Loucy (cell line): ENCODE measurements around the gene C1orf232.

ENCODE experiments used
- H2AFZ ChIP-seq: fragments of 200-600 bp; sonication (generic); 2 replicates; pipeline ENCODE4 v1.6.0; 2016; ENCODE audit warnings: antibody characterized with exemption, mild to moderate bottlenecking, low read length, moderate library complexity
- H3F3A ChIP-seq: fragments of 200-600 bp; 2 replicates; pipeline ENCODE4 v1.6.0; 2016; ENCODE audit warnings: antibody characterized with exemption, low read depth, mild to moderate bottlenecking
- H3K27me3 ChIP-seq: fragments of 200-600 bp; sonication (generic); 2 replicates; pipeline ENCODE4 v1.6.1; 2014; ENCODE audit warnings: low read length, mild to moderate bottlenecking; ENCODE audit not compliant: insufficient read depth, poor library complexity, severe bottlenecking
- H3K36me3 ChIP-seq: fragments of 200-600 bp; sonication (generic); 2 replicates; pipeline ENCODE4 v1.6.1; 2016; ENCODE audit warnings: low read length; ENCODE audit not compliant: insufficient read depth
- H3K4me1 ChIP-seq: fragments of 200-600 bp; sonication (generic); 2 replicates; pipeline ENCODE4 v1.5.1; 2014; ENCODE audit warnings: low read length, mild to moderate bottlenecking; ENCODE audit not compliant: insufficient read depth, poor library complexity, severe bottlenecking
- H3K4me2 ChIP-seq: fragments of 200-600 bp; sonication (generic); 2 replicates; pipeline ENCODE4 v1.6.0; 2014; ENCODE audit warnings: antibody characterized with exemption, low read length, low read depth, mild to moderate bottlenecking; ENCODE audit not compliant: poor library complexity, severe bottlenecking
- H3K4me3 ChIP-seq: fragments of 200-600 bp; sonication (generic); 2 replicates; pipeline ENCODE4 v1.5.1; 2014; ENCODE audit warnings: low read length, mild to moderate bottlenecking, mixed read lengths; ENCODE audit not compliant: poor library complexity, severe bottlenecking
- H3K79me2 ChIP-seq: fragments of 200-600 bp; sonication (generic); 2 replicates; pipeline ENCODE4 v1.6.1; 2014; ENCODE audit warnings: low read length; ENCODE audit not compliant: insufficient read depth
- H3K9ac ChIP-seq: fragments of 200-600 bp; sonication (generic); 2 replicates; pipeline ENCODE4 v1.6.0; 2014; ENCODE audit warnings: mild to moderate bottlenecking, low read depth, low read length, moderate library complexity; ENCODE audit not compliant: poor library complexity, severe bottlenecking
- H3K9me2 ChIP-seq: fragments of 200-600 bp; sonication (generic); replicated peaks from 2 replicates; pipeline ENCODE4 v1.6.1; 2016; ENCODE audit warnings: low read depth, low read length, mixed read lengths
- H3K9me3 ChIP-seq: fragments of 200-600 bp; sonication (generic); 2 replicates; pipeline ENCODE4 v1.6.1; 2014; ENCODE audit warnings: mild to moderate bottlenecking, antibody characterized with exemption, low read length, low read depth; ENCODE audit not compliant: insufficient read depth
- H4K20me1 ChIP-seq: fragments of 200-600 bp; sonication (generic); 2 replicates; pipeline ENCODE4 v1.6.0; 2014; ENCODE audit warnings: antibody characterized with exemption, low read length, mild to moderate bottlenecking; ENCODE audit not compliant: insufficient read depth, poor library complexity, severe bottlenecking
- EZH2phosphoT487 ChIP-seq: fragments of 200-600 bp; IDR thresholded peaks from 2 replicates; pipeline ENCODE4 v1.6.1; 2018; ENCODE audit warnings: antibody characterized with exemption, mild to moderate bottlenecking, moderate library complexity, borderline replicate concordance
- TF ChIP-seq, protein P1 (sequence below): fragments of 200-600 bp; sonication (generic); conservative IDR thresholded peaks from 2 replicates; pipeline ENCODE4 v1.5.1; 2014; ENCODE audit warnings: mild to moderate bottlenecking, antibody characterized with exemption, low read length

C1orf232 gene

DNA sequence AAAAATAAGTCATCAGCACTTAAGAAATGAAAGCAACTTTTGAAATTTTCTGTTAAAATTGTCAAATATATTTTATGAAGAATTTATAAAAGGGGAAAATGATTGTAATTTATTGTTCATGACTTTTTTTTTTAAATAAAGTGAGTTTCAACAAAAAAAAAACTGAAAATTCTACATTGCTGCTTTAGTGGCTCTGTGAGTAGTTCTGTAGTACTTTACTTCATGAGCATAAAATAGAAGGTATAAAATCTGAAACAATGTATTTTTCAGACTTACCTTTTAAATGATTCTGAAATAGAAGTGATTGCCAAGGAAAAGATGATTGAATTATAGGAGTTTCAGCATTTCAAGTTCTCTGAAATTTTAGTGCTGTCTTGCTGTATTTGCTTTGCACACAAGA is 43.4 kb downstream of the C1orf232 start:
- no peaks in the 10 kb centered on the region for H4K20me1 ChIP-seq
- H3K9ac ChIP-seq = peak overlapping the region; percentile 96
- H3K4me2 ChIP-seq = peak overlapping the region; percentile 99
- no peaks in the 10 kb centered on the region for H3K9me3 ChIP-seq
- H3K4me3 ChIP-seq = peak overlapping the region; percentile 80
- H3K9me2 ChIP-seq = no peaks in the 10 kb centered on the region
- TF ChIP-seq EZH2phosphoT487 = no peak
- TF ChIP-seq, protein P1, sequence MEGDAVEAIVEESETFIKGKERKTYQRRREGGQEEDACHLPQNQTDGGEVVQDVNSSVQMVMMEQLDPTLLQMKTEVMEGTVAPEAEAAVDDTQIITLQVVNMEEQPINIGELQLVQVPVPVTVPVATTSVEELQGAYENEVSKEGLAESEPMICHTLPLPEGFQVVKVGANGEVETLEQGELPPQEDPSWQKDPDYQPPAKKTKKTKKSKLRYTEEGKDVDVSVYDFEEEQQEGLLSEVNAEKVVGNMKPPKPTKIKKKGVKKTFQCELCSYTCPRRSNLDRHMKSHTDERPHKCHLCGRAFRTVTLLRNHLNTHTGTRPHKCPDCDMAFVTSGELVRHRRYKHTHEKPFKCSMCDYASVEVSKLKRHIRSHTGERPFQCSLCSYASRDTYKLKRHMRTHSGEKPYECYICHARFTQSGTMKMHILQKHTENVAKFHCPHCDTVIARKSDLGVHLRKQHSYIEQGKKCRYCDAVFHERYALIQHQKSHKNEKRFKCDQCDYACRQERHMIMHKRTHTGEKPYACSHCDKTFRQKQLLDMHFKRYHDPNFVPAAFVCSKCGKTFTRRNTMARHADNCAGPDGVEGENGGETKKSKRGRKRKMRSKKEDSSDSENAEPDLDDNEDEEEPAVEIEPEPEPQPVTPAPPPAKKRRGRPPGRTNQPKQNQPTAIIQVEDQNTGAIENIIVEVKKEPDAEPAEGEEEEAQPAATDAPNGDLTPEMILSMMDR = no peak
- no peak overlapping the region for H2AFZ ChIP-seq
- H3K79me2 ChIP-seq = peaks cover 48% of the 10 kb centered on the region
- H3F3A ChIP-seq = peaks cover 31% of the 10 kb centered on the region
- H3K4me1 ChIP-seq = peaks cover 81% of the 10 kb centered on the region
- no peaks in the 10 kb centered on the region for H3K27me3 ChIP-seq
- peaks cover 9% of the 10 kb centered on the region; the same call in 1 of the 2 replicates for H3K36me3 ChIP-seq

DNA sequence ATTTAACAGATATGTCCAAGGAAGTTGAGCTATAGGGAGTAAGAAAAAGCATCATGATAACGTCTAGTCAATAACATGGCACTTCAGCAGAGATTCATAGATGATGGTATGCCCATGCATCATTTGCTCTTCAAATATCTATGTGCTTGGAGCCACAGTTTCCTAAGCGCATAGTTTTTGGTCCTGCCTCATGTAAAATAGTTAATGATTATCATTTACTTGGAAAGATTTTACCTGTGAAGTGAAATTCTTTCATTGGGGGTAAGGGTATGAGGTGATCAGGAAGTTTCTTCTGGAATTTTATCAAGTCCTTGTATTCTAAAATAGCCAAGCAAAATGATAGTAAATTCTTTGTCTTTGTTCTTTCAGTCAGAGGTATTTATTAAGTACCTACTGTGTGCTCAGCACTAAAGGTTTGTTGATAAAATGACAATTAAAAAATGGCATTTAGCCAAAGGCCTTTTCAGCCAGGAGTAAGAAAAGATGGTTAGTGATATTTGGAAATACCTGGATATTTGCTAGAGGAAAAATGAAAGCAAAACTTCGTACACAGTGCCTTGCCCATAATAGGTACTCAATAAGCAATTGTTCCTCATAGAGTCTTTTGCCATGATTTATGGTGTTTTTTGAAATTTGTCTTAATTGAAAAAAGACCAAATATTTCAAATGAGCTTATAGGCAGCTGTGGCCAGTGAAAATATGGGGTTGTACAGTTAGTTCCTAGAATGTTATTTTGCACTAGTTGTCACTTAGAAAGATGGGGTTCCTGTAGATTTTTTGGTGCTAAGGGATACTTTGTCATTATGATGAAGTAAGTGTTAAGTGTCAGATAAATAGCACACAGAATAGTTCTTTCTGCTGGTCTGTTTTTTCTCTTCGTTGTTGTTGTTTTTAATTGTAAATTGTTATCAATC is 44.1 kb downstream of the C1orf232 start:
- H3K36me3 ChIP-seq = peaks cover 9% of the 10 kb centered on the region; the same call in 1 of the 2 replicates
- TF ChIP-seq, protein P1 = no peak
- no peak for TF ChIP-seq EZH2phosphoT487
- peak overlapping the region; percentile 80 for H3K4me3 ChIP-seq
- peaks cover 37% of the 10 kb centered on the region for H3F3A ChIP-seq
- H3K9me2 ChIP-seq = no peaks in the 10 kb centered on the region
- H3K79me2 ChIP-seq = peaks cover 55% of the 10 kb centered on the region
- H3K27me3 ChIP-seq = no peaks in the 10 kb centered on the region
- H3K9ac ChIP-seq = peak overlapping the region; percentile 96
- no peaks in the 10 kb centered on the region for H4K20me1 ChIP-seq
- H3K4me2 ChIP-seq = peak overlapping the region; percentile 99
- no peaks in the 10 kb centered on the region for H3K9me3 ChIP-seq
- H2AFZ ChIP-seq = no peak overlapping the region
- H3K4me1 ChIP-seq = peaks cover 86% of the 10 kb centered on the region

DNA sequence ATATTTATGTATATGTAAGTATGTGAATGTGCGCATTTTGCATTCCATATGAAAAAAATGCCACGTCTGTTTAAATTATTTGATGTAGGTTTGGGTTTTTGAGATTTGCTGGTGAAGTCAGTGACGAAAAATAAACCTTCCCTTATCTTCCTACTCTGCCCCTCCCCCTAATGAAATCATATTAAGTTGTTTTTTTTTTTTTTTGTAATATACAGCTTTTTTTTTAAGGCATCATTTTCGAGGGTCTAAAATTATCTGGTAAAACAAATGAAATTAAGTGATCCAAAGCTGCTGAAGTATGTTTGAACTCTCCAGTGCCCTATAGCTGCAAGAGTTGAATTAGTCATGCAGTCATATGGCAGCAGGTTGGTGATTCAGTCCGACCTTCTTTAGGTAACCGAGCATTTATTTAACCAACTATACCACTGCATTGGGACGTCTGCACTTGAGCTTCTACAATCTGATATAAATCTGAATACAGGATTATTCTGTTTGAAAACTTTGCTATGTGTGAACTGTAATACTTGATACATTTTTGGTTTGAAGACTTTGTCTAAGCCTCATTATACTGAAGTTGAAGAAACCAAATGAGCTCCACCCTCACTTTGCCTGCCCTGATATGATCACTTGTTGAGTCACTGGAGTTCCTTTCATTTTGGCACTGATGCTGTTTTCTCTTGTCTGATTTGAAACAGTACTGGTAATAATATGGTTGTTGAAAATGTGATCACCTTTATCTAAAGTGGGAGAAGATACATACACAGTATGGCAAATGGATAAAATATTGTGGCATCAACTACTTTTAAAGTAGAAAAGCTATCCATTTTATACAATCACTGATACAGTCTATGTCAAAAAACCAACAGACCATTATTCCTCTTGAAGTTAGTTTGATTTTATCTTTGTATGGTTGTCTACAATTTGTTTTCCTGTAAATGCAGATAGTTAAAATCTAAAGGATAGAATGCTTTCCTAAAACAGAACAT is 45.5 kb downstream of the C1orf232 start:
- H3F3A ChIP-seq = peaks cover 37% of the 10 kb centered on the region
- H3K9me2 ChIP-seq = no peaks in the 10 kb centered on the region
- H4K20me1 ChIP-seq = no peaks in the 10 kb centered on the region
- no peaks in the 10 kb centered on the region for H3K27me3 ChIP-seq
- no peaks in the 10 kb centered on the region for H3K9me3 ChIP-seq
- H3K4me3 ChIP-seq = peak overlapping the region; percentile 39
- H3K4me2 ChIP-seq = peak overlapping the region; percentile 99
- no peak overlapping the region for H2AFZ ChIP-seq
- peaks cover 19% of the 10 kb centered on the region; the same call in 1 of the 2 replicates for H3K36me3 ChIP-seq
- peak overlapping the region; percentile 96 for H3K9ac ChIP-seq
- TF ChIP-seq EZH2phosphoT487 = no peak
- TF ChIP-seq, protein P1 = no peak
- peaks cover 84% of the 10 kb centered on the region for H3K4me1 ChIP-seq
- peaks cover 57% of the 10 kb centered on the region for H3K79me2 ChIP-seq
